Peyer's patch (tissue), 4 donors: ENCODE results near the gene TOPORS.
A peak's percentile ranks its signal among the peaks of the same experiment; 100 is the strongest.

ENCODE experiments used
- POLR2A ChIP-seq, 2 donors: fragments of 450-650 bp; IDR thresholded peaks; one replicate each; pipeline ENCODE4 v1.5.1; 2017; ENCODE audit warnings: antibody characterized with exemption in 2 of 2, mild to moderate bottlenecking in 2 of 2, moderate library complexity in 2 of 2
- TF ChIP-seq, protein P1 (sequence below), 6 experiments: fragments of 450-650 bp in 4 of 6; fragments of 200-600 bp in 2 of 6; sonication (generic) in 1 of 6; IDR thresholded peaks; one replicate each; pipeline ENCODE4 v1.5.1; 2017 to 2019; ENCODE audit warnings: antibody characterized with exemption in 6 of 6, mild to moderate bottlenecking in 3 of 6, moderate library complexity in 1 of 6

- TF ChIP-seq, protein P1, sequence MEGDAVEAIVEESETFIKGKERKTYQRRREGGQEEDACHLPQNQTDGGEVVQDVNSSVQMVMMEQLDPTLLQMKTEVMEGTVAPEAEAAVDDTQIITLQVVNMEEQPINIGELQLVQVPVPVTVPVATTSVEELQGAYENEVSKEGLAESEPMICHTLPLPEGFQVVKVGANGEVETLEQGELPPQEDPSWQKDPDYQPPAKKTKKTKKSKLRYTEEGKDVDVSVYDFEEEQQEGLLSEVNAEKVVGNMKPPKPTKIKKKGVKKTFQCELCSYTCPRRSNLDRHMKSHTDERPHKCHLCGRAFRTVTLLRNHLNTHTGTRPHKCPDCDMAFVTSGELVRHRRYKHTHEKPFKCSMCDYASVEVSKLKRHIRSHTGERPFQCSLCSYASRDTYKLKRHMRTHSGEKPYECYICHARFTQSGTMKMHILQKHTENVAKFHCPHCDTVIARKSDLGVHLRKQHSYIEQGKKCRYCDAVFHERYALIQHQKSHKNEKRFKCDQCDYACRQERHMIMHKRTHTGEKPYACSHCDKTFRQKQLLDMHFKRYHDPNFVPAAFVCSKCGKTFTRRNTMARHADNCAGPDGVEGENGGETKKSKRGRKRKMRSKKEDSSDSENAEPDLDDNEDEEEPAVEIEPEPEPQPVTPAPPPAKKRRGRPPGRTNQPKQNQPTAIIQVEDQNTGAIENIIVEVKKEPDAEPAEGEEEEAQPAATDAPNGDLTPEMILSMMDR (IDR thresholded peaks at IDR 0.05), result peak in 4 of 6 experiments; percentile 29 to 44 (median 36)
- no peak for TF ChIP-seq POLR2A (IDR thresholded peaks at IDR 0.05)
Measured at GRCh38 chr9:32581512-32582143, 29.2 kb upstream of the TOPORS start.
